GM19395 (cell line): ENCODE results near the gene EBPL.
"Not testable (repeated sequence)": the region's sequence is repeated elsewhere in the genome, so short reads cannot be mapped to it uniquely, and the experiment has no call there.

Source experiments
- ATAC-seq: cut with Tn5 transposase; IDR thresholded peaks from one replicate; pipeline ENCODE4 v1.9.1; 2021; ENCODE audit warnings: mild to moderate bottlenecking, moderate library complexity; ENCODE audit not compliant: unreplicated experiment

EBPL gene

GRCh38 chr13:49636705-49637104 lies 54.6 kb downstream of the EBPL start:
- ATAC-seq, result no peak

- peak; percentile 77 for ATAC-seq
These were observed 55.5 kb downstream of the EBPL start for GRCh38 chr13:49635599-49636433.

GRCh38 chr13:49633710-49634109 lies 57.6 kb downstream of the EBPL start:
- no peak for ATAC-seq

GRCh38 chr13:49632156-49632555 lies 59.1 kb downstream of the EBPL start:
- ATAC-seq, result no peak

GRCh38 chr13:49630580-49630979 lies 60.7 kb downstream of the EBPL start:
- no peak for ATAC-seq

- no peak for ATAC-seq
These were observed 61.3 kb downstream of the EBPL start for GRCh38 chr13:49629947-49630346.

- no peak for ATAC-seq
These were observed 61.9 kb downstream of the EBPL start for GRCh38 chr13:49629196-49629938.

- peak; percentile 96 for ATAC-seq
These were observed 63.2 kb downstream of the EBPL start, which contains the start of gene ARL11 for GRCh38 chr13:49627831-49628652. Gene ARL11, plus strand, starts transcription at chr13:49628507. Its CDS starts 1,941 bp downstream, at chr13:49630448.

GRCh38 chr13:49625392-49626079 lies 65.8 kb downstream of the EBPL start:
- no peak for ATAC-seq

- no peak for ATAC-seq
These were observed 67.1 kb downstream of the EBPL start for GRCh38 chr13:49624229-49624628.

- no peak for ATAC-seq
These were observed 68.9 kb downstream of the EBPL start for GRCh38 chr13:49622174-49622946.

- ATAC-seq, result no peak
These were observed 71.1 kb downstream of the EBPL start for GRCh38 chr13:49620170-49620621.

- no peak for ATAC-seq
These were observed 74.6 kb downstream of the EBPL start for GRCh38 chr13:49616676-49617065.

- no peak for ATAC-seq
These were observed 75.2 kb downstream of the EBPL start for GRCh38 chr13:49615836-49616675.

- not testable (repeated sequence) for ATAC-seq
These were observed 79.2 kb downstream of the EBPL start for GRCh38 chr13:49612042-49612441.
